OCI-LY3 (cell line): ENCODE measurements around the gene PDLIM5.

ENCODE experiments used
- H2AFZ ChIP-seq: fragments of 200-600, 300-600 bp; shearing (Covaris generic); 2 replicates; pipeline ENCODE4 v1.6.0; 2014; ENCODE audit warnings: antibody characterized with exemption, low read depth, low read length
- H3K27ac ChIP-seq: fragments of 200-600, 300-600 bp; sonication (generic); 2 replicates; pipeline ENCODE4 v1.5.1; 2014; ENCODE audit warnings: mild to moderate bottlenecking, low read length, moderate library complexity, mixed read lengths
- H3K27me3 ChIP-seq: fragments of 200-600, 300-600 bp; sonication (generic); 2 replicates; pipeline ENCODE4 v1.6.1; 2014; ENCODE audit warnings: low read depth, low read length, mixed read lengths
- H3K36me3 ChIP-seq: fragments of 200-600, 300-600 bp; sonication (generic); replicated peaks from 2 replicates; pipeline ENCODE3; 2014; ENCODE audit warnings: low read depth, low read length, mixed read lengths
- H3K4me1 ChIP-seq: fragments of 300-600, 200-600 bp; sonication (generic); 2 replicates; pipeline ENCODE4 v1.6.1; 2014; ENCODE audit warnings: low read length, mixed read lengths
- H3K4me2 ChIP-seq: fragments of 200-600, 300-600 bp; sonication (generic); 2 replicates; pipeline ENCODE4 v1.6.1; 2014; ENCODE audit warnings: low read length, mixed read lengths
- H3K4me3 ChIP-seq: fragments of 300-600, 200-600 bp; sonication (generic); 2 replicates; pipeline ENCODE4 v1.5.1; 2014; ENCODE audit warnings: antibody characterized with exemption, mild to moderate bottlenecking, low read length, moderate library complexity
- H3K79me2 ChIP-seq: fragments of 300-600, 200-600 bp; shearing (Covaris generic); 2 replicates; pipeline ENCODE4 v1.6.1; 2014; ENCODE audit warnings: mild to moderate bottlenecking, low read length, mixed read lengths
- H3K9ac ChIP-seq: fragments of 300-600, 200-600 bp; shearing (Covaris generic); 2 replicates; pipeline ENCODE4 v1.6.0; 2014; ENCODE audit warnings: mild to moderate bottlenecking, low read length, moderate library complexity
- H3K9me3 ChIP-seq: fragments of 200-600, 300-600 bp; shearing (Covaris generic); 2 replicates; pipeline ENCODE4 v1.6.1; 2014; ENCODE audit warnings: low read length, mixed read lengths; ENCODE audit not compliant: insufficient read depth
- H4K20me1 ChIP-seq: fragments of 200-600, 300-600 bp; sonication (generic); 2 replicates; pipeline ENCODE4 v1.6.1; 2016; ENCODE audit warnings: low read length, mixed read lengths; ENCODE audit not compliant: insufficient read depth
- CTCF ChIP-seq: fragments of 200-600, 300-600 bp; sonication (generic); IDR thresholded peaks from 2 replicates; pipeline ENCODE4 v1.5.1; 2014; ENCODE audit warnings: antibody characterized with exemption, low read length, low read depth
- EZH2phosphoT487 ChIP-seq: fragments of 200-600 bp; shearing (Covaris generic); IDR thresholded peaks from 2 replicates; pipeline ENCODE4 v1.6.1; 2018; ENCODE audit warnings: antibody characterized with exemption, mixed run types, low read depth

Gene PDLIM5

GRCh38 chr4:94577136-94577535 is 125.4 kb downstream of the PDLIM5 start:
- TF ChIP-seq CTCF (no peak), EZH2phosphoT487 (no peak)
- H3K27ac ChIP-seq = no peak overlapping the region
- H3K36me3 ChIP-seq = no peaks in the 10 kb centered on the region
- no peak overlapping the region for H3K4me3 ChIP-seq
- H3K9me3 ChIP-seq = no peaks in the 10 kb centered on the region
- H4K20me1 ChIP-seq = no peaks in the 10 kb centered on the region
- H3K27me3 ChIP-seq = no peaks in the 10 kb centered on the region
- H3K9ac ChIP-seq = no peak overlapping the region
- no peaks in the 10 kb centered on the region for H3K79me2 ChIP-seq
- peaks cover 23% of the 10 kb centered on the region for H3K4me1 ChIP-seq
- no peak overlapping the region for H2AFZ ChIP-seq
- peak overlapping the region; percentile 63 for H3K4me2 ChIP-seq

- Histone ChIP-seq H3K4me3 (no peak overlapping the region), H3K79me2 (no peaks in the 10 kb centered on the region), H3K36me3 (no peaks in the 10 kb centered on the region), H3K27ac (no peak overlapping the region), H2AFZ (no peak overlapping the region), H3K4me2 (no peak overlapping the region), H3K9ac (no peak overlapping the region), H3K9me3 (no peaks in the 10 kb centered on the region), H4K20me1 (no peaks in the 10 kb centered on the region), H3K4me1 (peaks cover 23% of the 10 kb centered on the region), H3K27me3 (no peaks in the 10 kb centered on the region)
- TF ChIP-seq CTCF = no peak
- TF ChIP-seq EZH2phosphoT487 = no peak
Measured at GRCh38 chr4:94578195-94578594, 126.5 kb downstream of the PDLIM5 start.

GRCh38 chr4:94581766-94582165 is 130.0 kb downstream of the PDLIM5 start:
- Histone ChIP-seq H3K36me3 (no peaks in the 10 kb centered on the region), H3K27ac (no peak overlapping the region), H3K27me3 (no peaks in the 10 kb centered on the region), H3K9ac (no peak overlapping the region), H3K4me3 (no peak overlapping the region), H4K20me1 (no peaks in the 10 kb centered on the region), H3K4me1 (peaks cover 22% of the 10 kb centered on the region), H3K79me2 (no peaks in the 10 kb centered on the region), H3K9me3 (no peaks in the 10 kb centered on the region), H2AFZ (no peak overlapping the region), H3K4me2 (no peak overlapping the region)
- no peak for TF ChIP-seq CTCF

GRCh38 chr4:94582517-94582916 is 130.8 kb downstream of the PDLIM5 start:
- no peaks in the 10 kb centered on the region for H3K79me2 ChIP-seq
- no peak overlapping the region for H3K4me3 ChIP-seq
- no peak overlapping the region for H2AFZ ChIP-seq
- TF ChIP-seq CTCF (no peak), EZH2phosphoT487 (no peak)
- H3K9me3 ChIP-seq = no peaks in the 10 kb centered on the region
- H3K4me1 ChIP-seq = peaks cover 17% of the 10 kb centered on the region
- no peaks in the 10 kb centered on the region for H4K20me1 ChIP-seq
- H3K27me3 ChIP-seq = no peaks in the 10 kb centered on the region
- no peak overlapping the region for H3K27ac ChIP-seq
- H3K9ac ChIP-seq = no peak overlapping the region
- no peaks in the 10 kb centered on the region for H3K36me3 ChIP-seq
- H3K4me2 ChIP-seq = no peak overlapping the region
